NCI-H345 (cell line): ENCODE results near the gene ACVRL1.
A peak's percentile ranks its signal among the peaks of the same experiment; 100 is the strongest.

Source experiments
- DNase-seq: peaks from one replicate; lab custom pipeline; 2025; lab: John Stamatoyannopoulos, UW

The ACVRL1 gene

DNA sequence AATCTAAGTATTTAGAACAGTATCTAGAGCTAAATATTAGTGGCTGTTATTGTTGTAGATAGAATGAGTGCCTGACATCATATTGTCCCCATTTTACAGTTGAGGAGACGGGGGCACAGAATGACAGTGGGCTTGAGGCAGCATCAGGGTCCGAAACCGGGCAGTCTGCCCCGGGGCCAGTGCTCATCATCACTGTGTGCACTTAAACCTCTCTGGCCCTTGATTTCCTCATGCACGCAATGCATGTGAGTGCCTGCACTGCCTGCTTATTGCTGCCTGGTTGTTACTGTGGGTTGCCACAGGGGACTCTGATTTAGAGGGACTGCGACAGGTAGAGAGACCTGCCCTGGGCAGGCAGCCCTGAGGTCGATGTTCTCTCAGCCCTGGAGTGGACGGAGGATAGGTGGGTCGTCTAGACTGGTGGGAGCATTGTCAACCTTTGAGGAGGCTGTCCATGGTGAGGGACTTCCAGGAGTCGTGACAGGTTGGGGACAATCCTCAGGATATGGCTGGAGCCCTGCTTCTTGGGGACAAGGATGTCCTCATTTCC, 9.8 kb downstream of the ACVRL1 start:
- DNase-seq = no peak

GRCh38 chr12:51917746-51918453, 10.6 kb downstream of the ACVRL1 start:
- DNase-seq = no peak

DNA sequence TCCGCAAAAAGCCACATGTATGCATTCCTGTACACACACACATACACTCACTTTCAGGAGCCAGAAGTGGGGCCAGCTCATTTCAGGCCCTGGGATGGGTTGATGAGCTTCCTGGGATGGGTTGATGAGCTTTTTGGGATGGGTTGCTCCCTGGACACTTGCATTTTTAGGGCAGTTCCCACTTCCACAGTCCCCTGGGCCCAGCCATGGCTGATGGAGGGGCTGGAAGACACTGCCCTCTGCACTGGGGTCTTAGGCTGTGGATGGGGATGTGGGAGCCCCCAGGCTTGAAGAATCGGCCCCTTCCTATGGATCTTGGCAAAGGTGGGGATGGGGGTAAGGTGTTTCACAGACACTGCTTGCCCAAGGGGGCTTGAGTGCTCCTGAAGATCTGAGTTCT, 12.7 kb downstream of the ACVRL1 start:
- no peak for DNase-seq

DNA sequence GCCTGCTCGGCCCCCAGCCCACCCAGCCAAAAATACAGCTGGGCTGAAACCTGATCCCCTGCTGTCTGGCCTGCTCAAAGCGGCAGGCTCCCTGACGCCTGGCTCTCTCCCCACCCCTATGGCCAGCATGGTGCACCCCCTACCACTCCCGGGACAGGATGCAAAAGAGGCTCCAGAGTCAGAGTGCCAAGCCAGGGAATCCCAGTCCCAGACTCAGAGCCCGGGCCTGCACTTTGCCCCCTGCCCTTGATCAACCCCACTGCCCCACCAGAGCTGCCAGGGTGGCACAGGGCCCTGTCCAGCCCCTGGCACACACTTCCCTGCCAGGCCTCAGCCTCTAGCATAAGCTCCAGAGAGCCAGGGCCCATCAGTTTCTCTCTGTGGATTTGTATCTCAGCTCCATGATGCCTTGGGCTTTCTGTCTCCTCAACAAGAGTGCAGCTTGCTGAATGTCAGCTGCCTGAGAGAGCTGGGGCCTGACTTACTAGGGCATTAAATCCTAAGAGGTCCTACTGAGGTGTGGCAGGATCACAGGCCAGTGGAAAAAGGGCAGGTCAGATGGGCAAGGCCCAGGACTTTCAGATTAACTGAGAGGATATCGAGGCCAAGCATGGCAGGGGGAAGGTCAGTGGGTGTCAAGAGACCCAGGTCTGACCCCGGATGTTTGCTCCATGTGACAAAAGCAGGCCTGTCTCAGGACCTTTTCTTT, 13.9 kb downstream of the ACVRL1 start:
- DNase-seq = no peak

GRCh38 chr12:51922146-51922545, 14.8 kb downstream of the ACVRL1 start:
- DNase-seq = no peak

DNA sequence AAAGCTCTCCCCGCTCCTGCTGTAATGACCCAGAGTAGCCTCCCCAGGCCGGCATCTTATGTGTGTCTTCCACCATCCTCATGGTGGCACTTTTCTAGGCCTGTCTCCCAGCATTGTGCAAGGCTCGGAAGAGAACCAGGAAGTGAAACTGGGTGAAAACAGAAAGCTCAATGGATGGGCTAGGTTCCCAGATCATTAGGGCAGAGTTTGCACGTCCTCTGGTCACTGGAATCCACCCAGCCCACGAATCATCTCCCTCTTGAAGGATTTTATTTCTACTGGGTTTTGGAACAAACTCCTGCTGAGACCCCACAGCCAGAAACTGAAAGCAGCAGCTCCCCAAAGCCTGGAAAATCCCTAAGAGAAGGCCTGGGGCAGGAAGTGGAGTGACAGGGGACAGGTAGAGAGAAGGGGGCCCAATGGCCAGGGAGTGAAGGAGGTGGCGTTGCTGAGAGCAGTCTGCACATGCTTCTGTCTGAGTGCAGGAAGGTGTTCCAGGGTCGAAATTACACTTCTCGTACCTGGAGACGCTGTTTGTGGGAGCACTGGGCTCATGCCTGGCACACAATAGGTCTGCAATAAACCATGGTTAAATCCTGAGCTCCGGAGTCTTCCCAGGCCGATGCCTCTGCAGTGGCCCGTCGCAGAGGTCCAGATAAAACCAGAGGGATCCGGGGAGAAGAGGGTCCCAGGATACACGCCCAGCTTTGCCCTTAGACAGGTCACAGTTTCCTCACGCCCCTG, 15.6 kb downstream of the ACVRL1 start:
- no peak for DNase-seq

DNA sequence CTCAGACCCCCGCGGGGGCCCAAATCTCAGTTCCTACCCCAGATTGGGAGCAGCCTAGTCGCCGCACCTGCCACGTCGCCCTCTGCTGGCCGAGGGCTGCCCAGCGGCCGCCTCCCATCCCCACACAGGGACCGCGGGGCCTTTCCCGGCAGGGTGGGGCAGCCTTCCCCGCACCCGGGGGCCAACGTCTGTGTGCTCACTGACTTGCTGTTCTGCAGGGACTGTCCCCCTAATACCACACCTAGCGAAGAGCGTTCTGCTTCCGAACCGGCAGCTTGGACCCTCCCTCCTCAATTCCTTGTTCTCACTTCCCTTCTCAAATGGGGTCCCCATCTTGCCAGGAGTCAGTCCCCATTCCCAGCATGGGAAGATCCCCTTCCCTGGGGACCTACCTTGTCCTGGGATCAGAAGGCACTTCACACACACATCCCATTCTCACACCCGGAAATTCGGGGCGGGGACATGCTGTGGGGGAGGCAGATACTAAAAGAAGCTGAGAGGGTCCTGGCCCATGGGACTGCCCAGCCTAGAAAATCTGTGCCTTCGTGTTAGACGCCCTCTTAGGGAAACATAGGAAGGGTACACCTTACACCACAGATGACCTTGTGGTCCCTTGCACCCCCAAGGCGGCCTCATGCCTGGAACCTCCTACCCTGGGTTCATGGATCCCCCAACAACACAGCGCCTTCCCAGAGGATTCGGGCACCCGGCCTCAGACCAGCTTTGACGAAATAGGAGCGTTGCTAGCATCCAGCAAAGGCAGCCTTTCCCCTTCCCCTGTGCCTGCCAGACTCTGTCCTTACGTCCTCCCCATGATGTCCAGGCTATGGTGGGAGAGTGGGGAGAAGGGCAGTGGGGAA, 16.4 kb downstream of the ACVRL1 start:
- DNase-seq = no peak

DNA sequence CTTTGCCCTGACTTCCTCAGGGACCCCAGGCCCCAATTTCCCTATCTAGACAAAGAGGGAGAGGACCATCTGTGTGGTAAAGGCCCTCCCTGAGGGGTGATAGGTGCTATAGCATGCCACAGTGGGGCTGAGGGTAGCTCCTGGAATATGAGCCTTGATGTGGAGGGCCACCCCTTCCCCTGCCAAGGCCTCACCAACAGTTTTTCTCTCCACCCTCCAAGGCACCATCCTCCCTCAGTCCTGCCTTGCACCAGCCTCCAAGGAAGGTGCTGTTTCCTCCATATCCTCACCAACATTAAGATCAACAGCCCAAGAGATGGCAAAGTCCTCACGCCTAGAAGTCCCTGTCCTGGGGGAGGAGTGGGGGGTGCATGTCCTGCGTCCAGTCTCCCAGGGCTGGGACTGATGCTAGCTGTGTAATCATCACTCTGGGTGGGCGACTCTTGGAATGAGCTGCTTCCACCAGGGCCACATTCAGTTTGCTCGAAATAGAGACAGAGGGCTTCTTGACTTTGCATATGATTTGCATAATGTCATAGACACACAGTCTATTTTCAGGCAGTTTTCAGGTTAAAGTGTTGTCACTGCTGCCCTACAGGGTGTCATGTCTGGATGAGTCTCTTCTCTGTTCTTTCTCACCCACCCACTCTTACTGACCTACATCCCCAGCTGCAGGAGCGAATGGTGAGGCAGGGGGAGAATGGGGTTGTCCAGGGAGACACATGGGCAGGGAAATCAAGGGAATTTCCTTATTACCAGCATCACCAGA, 17.4 kb downstream of the ACVRL1 start:
- no peak for DNase-seq

GRCh38 chr12:51925346-51926063, 18.2 kb downstream of the ACVRL1 start:
- no peak for DNase-seq

DNA sequence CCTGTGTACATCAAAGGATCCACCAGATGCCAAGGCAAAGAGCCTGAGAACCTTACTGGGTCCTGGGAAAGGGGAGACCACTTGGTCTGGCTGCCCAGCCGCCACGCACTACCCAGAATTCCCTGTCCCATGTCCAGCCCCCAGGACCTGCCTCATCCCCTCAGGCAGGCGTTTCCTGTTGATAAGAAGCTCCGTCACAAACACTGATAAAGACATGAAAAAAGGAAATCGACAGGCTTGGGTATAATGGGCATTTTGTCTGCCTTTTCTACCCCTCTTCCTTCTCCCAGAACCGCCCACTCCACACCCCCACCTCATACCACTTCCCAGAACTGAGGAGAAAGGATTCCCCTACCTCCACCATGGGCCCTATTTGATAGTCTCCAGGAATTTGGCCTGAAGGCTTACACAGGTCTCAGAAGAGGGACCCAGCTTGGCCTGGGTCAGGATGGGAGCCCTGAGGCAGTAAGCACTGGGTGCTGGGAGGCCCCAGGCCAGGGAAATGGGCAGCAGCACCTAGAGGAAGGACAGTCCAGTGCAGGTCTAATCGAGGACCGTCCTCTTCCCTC, 18.8 kb downstream of the ACVRL1 start:
- DNase-seq = no peak

- peak; percentile 17 for DNase-seq
Measured at GRCh38 chr12:51926718-51927117, 19.4 kb downstream of the ACVRL1 start.

GRCh38 chr12:51932218-51933076, 25.1 kb downstream of the ACVRL1 start:
- no peak for DNase-seq

- DNase-seq = no peak
Measured at GRCh38 chr12:51934080-51934479, 26.8 kb downstream of the ACVRL1 start.

DNA sequence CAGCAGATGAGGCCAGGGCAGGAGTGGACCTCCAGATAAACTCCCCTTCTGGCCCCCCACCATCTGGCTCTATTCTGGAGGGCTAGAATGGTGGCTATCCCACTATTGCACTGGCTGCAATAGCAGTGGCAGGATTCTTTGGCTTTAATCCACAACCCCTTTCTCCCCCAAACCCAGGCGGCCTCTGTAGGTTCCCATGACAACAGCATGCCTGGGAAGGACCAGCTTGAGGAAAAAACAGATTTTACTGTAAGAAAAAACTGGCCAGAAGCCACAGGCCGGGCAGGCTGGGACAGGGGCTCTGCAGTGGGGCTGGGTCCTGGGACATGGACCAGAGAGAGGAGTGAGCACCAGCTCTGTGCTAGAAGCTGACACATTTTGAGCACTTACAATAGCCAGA, 30.6 kb downstream of the ACVRL1 start:
- no peak for DNase-seq

DNA sequence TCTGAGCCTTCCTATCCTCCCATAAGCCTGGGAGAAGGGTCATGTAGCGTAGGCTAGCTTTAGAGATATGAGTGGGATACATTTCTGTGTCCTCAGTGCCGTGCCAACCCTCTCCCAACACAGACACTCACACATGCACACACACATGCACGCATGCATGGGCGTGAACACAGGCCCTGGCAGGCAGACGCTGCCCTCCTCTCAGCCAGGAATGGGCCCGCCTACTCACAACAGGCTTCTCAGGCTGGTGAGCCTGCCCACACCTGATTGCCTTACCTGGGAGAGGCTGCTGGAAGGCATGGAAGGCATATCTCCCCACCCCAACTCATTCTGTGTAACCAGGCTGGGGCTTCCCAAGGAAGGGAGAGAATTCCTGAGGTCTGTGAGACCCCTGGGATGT, 31.4 kb downstream of the ACVRL1 start:
- no peak for DNase-seq

DNA sequence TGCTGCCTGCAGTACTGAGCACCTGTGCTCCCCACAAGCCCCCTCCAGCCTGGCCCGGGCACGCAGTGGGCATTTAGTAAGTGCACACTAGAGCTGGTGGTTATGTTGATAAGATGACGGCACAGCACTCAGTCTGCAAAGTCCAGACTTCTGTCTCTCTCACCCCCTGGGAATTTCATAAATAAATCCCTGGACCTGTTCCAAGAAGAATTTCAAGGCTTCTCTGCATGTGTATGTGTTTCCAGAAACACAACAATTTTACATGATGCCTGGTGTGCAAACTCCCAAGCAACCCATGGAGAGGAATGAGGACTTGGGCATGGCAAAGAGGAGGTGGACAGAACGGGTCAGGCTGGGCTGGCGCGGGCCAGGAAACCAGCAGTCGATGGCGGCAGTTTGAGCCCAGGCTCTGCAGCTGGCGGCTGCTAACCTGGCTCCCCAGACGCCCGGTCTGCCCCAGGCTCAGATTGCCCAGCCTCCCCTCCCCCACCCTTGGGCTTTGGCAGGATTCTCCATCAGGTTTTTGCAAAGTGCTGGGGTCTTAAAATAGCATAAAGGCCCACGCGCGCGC, 33.8 kb downstream of the ACVRL1 start:
- peak; percentile 79 for DNase-seq

DNA sequence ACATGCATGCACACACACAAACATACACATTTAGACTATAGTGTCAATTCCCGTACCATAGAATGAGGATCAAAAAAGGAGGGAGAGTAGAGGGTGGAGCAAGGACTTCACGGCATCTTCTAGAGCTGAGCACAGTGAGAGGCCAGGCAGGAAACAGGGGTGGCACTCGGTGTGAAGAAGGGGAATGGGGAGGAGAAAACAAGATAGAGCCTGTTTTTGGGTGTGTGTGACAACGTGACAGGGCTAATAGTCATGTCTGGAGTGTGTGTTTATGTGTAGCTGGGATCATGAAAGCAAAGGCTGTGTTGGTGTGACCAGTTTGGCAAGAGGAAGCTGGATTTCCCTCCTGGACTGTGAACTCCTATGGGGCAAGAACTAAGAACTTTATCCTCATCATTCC, 34.3 kb downstream of the ACVRL1 start:
- DNase-seq = no peak

- no peak for DNase-seq
Measured at GRCh38 chr12:51942056-51942455, 34.8 kb downstream of the ACVRL1 start.
